HepG2 (cell line): ENCODE results near the gene RFX2. TPM values are rescaled to one million over a fixed set of nuclear protein-coding genes. Genes with fewer than 3 reads are reported as not detected.

Source experiments
- CBX1 ChIP-seq: IDR thresholded peaks from one replicate; pipeline ENCODE4 v1.6.1; 2016; ENCODE audit warnings: antibody characterized with exemption, low read depth
- EED ChIP-seq: sonication (generic); formaldehyde crosslinking; IDR thresholded peaks from 2 replicates; pipeline ENCODE4 v1.5.0; 2020; ENCODE audit warnings: mild to moderate bottlenecking, missing genetic modification reagents
- HNRNPLL ChIP-seq: fragments of 200-400 bp; formaldehyde crosslinking; IDR thresholded peaks from 2 replicates; pipeline ENCODE4 v1.6.1; 2017; ENCODE audit warnings: mild to moderate bottlenecking, low read depth, low read length; ENCODE audit not compliant: poor library complexity, severe bottlenecking
- MIER2 ChIP-seq: IDR thresholded peaks from 2 replicates; pipeline ENCODE4 v1.6.1; 2016; ENCODE audit warnings: missing biosample characterization, missing genetic modification reagents
- MIXL1 ChIP-seq: IDR thresholded peaks from 2 replicates; pipeline ENCODE4 v1.6.1; 2016
- NAIF1 ChIP-seq: sonication (generic); formaldehyde crosslinking; IDR thresholded peaks from 2 replicates; pipeline ENCODE4 v1.5.0; 2020; ENCODE audit warnings: mild to moderate bottlenecking, missing genetic modification reagents, borderline replicate concordance
- RBM39 ChIP-seq: fragments of 200-400 bp; formaldehyde crosslinking; IDR thresholded peaks from one replicate; pipeline ENCODE4 v1.6.1; 2018; ENCODE audit warnings: antibody characterized with exemption, mild to moderate bottlenecking, low read depth, low read length; ENCODE audit not compliant: poor library complexity, severe bottlenecking
- SATB2 ChIP-seq: sonication (generic); formaldehyde crosslinking; IDR thresholded peaks from 2 replicates; pipeline ENCODE4 v1.5.0; 2020; ENCODE audit warnings: missing genetic modification reagents
- SNAPC2 ChIP-seq: sonication (generic); formaldehyde crosslinking; IDR thresholded peaks from 2 replicates; pipeline ENCODE4 v1.8.1; 2022; ENCODE audit warnings: mild to moderate bottlenecking, missing genetic modification reagents
- SPEN ChIP-seq: sonication (generic); formaldehyde crosslinking; IDR thresholded peaks from 2 replicates; pipeline ENCODE4 v1.5.1; 2020; ENCODE audit warnings: low read depth, mild to moderate bottlenecking, missing genetic modification reagents
- YEATS2 ChIP-seq: sonication (generic); formaldehyde crosslinking; IDR thresholded peaks from 2 replicates; pipeline ENCODE4 v1.4.0; 2020; ENCODE audit warnings: missing genetic modification reagents, borderline replicate concordance
- ZNF274 ChIP-seq: sonication (generic); formaldehyde crosslinking; IDR thresholded peaks from 2 replicates; pipeline ENCODE4 v1.5.1; 2020; ENCODE audit warnings: mild to moderate bottlenecking, missing genetic modification reagents
- ZNF382 ChIP-seq: sonication (generic); formaldehyde crosslinking; IDR thresholded peaks from 2 replicates; pipeline ENCODE4 v1.5.0; 2020; ENCODE audit warnings: missing genetic modification reagents, mild to moderate bottlenecking, borderline replicate concordance
- ZNF441 ChIP-seq: sonication (generic); formaldehyde crosslinking; IDR thresholded peaks from 2 replicates; pipeline ENCODE4 v1.7.0; 2021; ENCODE audit warnings: missing genetic modification reagents, borderline replicate concordance
- ZNF577 ChIP-seq: sonication (generic); formaldehyde crosslinking; IDR thresholded peaks from 2 replicates; pipeline ENCODE4 v1.4.0; 2020; ENCODE audit warnings: mild to moderate bottlenecking, low read depth, missing genetic modification reagents, borderline replicate concordance
- ZNF703 ChIP-seq: sonication (generic); formaldehyde crosslinking; IDR thresholded peaks from 2 replicates; pipeline ENCODE4 v1.5.1; 2020; ENCODE audit warnings: missing genetic modification reagents, mild to moderate bottlenecking, moderate library complexity, borderline replicate concordance
- ZNF720 ChIP-seq: sonication (generic); formaldehyde crosslinking; IDR thresholded peaks from 2 replicates; pipeline ENCODE4 v1.4.0; 2020; ENCODE audit warnings: missing genetic modification reagents
- ZNF761 ChIP-seq: sonication (generic); formaldehyde crosslinking; conservative IDR thresholded peaks from 2 replicates; pipeline ENCODE4 v1.4.0; 2020; ENCODE audit warnings: mild to moderate bottlenecking, missing genetic modification reagents
- ZNF776 ChIP-seq: sonication (generic); formaldehyde crosslinking; IDR thresholded peaks from 2 replicates; pipeline ENCODE4 v1.4.0; 2020; ENCODE audit warnings: mild to moderate bottlenecking, missing genetic modification reagents
- polyA plus RNA-seq, 8 experiments: library from polyadenylated mRNA; depleted of rRNA in 3 of 8; stranded (reverse) in 7 of 8; unstranded in 1 of 8; fragments of >200 nt; fragmentation: Illumina TruSeq in 4 of 8; extraction: Trizol in 4 of 8; gene quantifications; 2 replicates each; pipeline versions ENCODE4 v1.2.1 to v1.2.3, GENCODE V29; 2011 to 2016; ENCODE audit warnings: low read depth in 4 of 8, missing spikeins in 1 of 8, mixed read lengths in 1 of 8; ENCODE audit not compliant: insufficient read depth in 1 of 8
- total RNA-seq, 5 experiments: library from RNA; depleted of rRNA; stranded (reverse); fragments of >200 nt; fragmentation: Illumina TruSeq; extraction: Trizol; gene quantifications; 2 replicates each; pipeline ENCODE4 v1.2.3, GENCODE V29; 2016; ENCODE audit warnings: low read depth in 1 of 5
- TF ChIP-seq, protein P1 (sequence below): sonication (generic); formaldehyde crosslinking; IDR thresholded peaks from 2 replicates; pipeline ENCODE4 v1.5.0; 2020; ENCODE audit warnings: mild to moderate bottlenecking, missing genetic modification reagents
- TF ChIP-seq, protein P2 (sequence below): sonication (generic); formaldehyde crosslinking; IDR thresholded peaks from 2 replicates; pipeline ENCODE4 v1.8.1; 2022; ENCODE audit warnings: mild to moderate bottlenecking, missing genetic modification reagents
- TF ChIP-seq, protein P3 (sequence below): sonication (generic); formaldehyde crosslinking; IDR thresholded peaks from 2 replicates; pipeline ENCODE4 v1.5.1; 2020; ENCODE audit warnings: mild to moderate bottlenecking, missing genetic modification reagents, borderline replicate concordance

The RFX2 gene
- total and polyA plus RNA-seq, 2 of the 13 experiments (the other 11 are each of a cell fraction or from before 2014, with no cell fraction given), result 2.8 to 3.3 TPM

DNA sequence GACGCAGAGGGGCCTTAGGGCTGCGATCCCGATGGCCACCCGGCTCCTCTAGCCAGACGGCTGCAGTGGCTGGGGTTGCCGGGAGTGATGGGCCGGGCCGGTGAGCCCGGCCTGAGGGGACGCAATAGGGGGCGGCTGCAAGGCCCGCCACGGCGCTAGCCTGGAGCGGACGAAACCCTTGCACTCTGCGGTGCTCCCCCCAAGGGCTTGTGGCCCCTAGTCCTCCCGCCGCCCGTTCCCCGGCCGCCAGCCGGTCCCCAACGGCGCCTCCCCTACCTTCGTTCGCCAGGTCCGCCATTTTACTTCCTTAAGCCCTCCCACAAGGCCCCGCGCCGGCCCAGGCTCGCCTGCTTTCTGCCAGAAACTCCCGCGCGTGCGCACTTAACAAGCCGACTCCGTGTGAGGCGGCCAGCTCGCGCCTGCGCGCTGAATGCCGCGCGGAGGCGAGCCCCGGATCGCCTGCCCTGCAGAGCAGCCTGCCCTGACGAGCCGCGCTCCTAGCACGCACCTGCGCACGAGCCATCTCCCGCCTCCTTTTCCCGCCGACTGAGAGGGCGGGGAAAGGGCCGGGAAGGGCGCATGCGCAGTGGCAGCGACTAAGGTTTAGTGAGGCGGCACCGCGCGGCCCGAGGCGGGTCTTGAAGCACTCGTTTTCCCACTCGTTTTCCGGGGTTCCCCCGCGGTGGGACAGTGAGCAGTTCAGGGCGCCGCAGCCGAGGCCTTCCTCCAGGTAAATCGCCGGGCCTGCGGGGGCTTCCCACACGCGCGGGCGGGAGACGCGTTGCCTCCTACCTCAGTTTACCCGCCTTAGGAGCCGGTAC, 132.3 kb downstream of the RFX2 start, which contains the start of gene RANBP3 (continued):
- TF ChIP-seq MIER2 (CRISPR knock-in tag) (peak; percentile 92), EED (CRISPR knock-in tag) (peak; percentile 100), NAIF1 (CRISPR knock-in tag) (peak; percentile 99), ZNF382 (CRISPR knock-in tag) (no peak), SNAPC2 (CRISPR knock-in tag) (peak; percentile 99), YEATS2 (CRISPR knock-in tag) (peak; percentile 96), ZNF703 (peak; percentile 99), RBM39 (no peak), ZNF776 (CRISPR knock-in tag) (peak; percentile 100), ZNF274 (CRISPR knock-in tag) (peak; percentile 100), ZNF761 (CRISPR knock-in tag) (peak; percentile 100), SPEN (CRISPR knock-in tag) (peak; percentile 100), HNRNPLL (peak; percentile 62), CBX1 (peak; percentile 71), MIXL1 (CRISPR knock-in tag) (peak; percentile 99), ZNF577 (peak; percentile 99), SATB2 (CRISPR knock-in tag) (peak; percentile 100), ZNF720 (CRISPR knock-in tag) (peak; percentile 99), ZNF441 (peak; percentile 99)
- TF ChIP-seq, protein P1, sequence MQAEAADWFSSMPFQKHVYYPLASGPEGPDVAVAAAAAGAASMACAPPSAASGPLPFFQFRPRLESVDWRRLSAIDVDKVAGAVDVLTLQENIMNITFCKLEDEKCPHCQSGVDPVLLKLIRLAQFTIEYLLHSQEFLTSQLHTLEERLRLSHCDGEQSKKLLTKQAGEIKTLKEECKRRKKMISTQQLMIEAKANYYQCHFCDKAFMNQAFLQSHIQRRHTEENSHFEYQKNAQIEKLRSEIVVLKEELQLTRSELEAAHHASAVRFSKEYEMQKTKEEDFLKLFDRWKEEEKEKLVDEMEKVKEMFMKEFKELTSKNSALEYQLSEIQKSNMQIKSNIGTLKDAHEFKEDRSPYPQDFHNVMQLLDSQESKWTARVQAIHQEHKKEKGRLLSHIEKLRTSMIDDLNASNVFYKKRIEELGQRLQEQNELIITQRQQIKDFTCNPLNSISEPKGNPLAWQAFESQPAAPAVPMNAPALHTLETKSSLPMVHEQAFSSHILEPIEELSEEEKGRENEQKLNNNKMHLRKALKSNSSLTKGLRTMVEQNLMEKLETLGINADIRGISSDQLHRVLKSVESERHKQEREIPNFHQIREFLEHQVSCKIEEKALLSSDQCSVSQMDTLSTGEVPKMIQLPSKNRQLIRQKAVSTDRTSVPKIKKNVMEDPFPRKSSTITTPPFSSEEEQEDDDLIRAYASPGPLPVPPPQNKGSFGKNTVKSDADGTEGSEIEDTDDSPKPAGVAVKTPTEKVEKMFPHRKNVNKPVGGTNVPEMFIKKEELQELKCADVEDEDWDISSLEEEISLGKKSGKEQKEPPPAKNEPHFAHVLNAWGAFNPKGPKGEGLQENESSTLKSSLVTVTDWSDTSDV (CRISPR knock-in tag), result peak; percentile 100
- TF ChIP-seq, protein P2, sequence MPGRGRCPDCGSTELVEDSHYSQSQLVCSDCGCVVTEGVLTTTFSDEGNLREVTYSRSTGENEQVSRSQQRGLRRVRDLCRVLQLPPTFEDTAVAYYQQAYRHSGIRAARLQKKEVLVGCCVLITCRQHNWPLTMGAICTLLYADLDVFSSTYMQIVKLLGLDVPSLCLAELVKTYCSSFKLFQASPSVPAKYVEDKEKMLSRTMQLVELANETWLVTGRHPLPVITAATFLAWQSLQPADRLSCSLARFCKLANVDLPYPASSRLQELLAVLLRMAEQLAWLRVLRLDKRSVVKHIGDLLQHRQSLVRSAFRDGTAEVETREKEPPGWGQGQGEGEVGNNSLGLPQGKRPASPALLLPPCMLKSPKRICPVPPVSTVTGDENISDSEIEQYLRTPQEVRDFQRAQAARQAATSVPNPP (CRISPR knock-in tag), result peak; percentile 100
- TF ChIP-seq, protein P3, sequence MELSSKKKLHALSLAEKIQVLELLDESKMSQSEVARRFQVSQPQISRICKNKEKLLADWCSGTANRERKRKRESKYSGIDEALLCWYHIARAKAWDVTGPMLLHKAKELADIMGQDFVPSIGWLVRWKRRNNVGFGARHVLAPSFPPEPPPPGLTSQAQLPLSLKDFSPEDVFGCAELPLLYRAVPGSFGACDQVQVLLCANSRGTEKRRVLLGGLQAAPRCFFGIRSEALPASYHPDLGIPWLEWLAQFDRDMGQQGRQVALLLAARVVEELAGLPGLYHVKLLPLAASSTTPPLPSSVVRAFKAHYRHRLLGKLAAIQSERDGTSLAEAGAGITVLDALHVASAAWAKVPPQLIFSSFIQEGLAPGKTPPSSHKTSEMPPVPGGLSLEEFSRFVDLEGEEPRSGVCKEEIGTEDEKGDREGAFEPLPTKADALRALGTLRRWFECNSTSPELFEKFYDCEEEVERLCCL (CRISPR knock-in tag), result peak; percentile 100
